22Rv1 (cell line): ENCODE results near the gene CNTNAP2.

ENCODE experiments used
- ZFX ChIP-seq: fragments of 450-650 bp; IDR thresholded peaks from 2 replicates; pipeline ENCODE4 v1.6.1; 2017; ENCODE audit warnings: antibody characterized with exemption, borderline replicate concordance
- TF ChIP-seq, protein P1 (sequence below): fragments of 450-650 bp; IDR thresholded peaks from 2 replicates; pipeline ENCODE4 v1.5.1; 2017; ENCODE audit warnings: mild to moderate bottlenecking

DNA sequence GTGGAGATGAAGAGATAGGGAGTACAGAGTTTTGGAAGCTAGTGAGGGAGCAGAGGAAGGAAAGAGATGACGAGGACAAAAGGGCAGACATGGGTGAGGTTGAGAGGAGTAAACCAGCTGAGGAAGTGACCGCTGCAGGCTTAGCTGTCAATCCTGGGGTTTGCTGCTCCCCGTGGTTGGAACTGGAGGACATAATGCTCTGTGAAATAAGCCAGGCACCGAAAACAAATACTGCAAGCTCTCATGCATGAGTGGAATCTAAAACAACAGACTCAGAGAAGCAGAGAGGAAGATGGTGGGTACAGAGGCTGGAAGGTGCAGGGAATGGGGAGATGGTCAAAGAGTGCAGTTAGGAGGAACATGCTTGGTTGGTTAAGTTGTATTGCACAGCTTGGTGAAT lies 1991.8 kb downstream of the CNTNAP2 start:
- TF ChIP-seq, protein P1, sequence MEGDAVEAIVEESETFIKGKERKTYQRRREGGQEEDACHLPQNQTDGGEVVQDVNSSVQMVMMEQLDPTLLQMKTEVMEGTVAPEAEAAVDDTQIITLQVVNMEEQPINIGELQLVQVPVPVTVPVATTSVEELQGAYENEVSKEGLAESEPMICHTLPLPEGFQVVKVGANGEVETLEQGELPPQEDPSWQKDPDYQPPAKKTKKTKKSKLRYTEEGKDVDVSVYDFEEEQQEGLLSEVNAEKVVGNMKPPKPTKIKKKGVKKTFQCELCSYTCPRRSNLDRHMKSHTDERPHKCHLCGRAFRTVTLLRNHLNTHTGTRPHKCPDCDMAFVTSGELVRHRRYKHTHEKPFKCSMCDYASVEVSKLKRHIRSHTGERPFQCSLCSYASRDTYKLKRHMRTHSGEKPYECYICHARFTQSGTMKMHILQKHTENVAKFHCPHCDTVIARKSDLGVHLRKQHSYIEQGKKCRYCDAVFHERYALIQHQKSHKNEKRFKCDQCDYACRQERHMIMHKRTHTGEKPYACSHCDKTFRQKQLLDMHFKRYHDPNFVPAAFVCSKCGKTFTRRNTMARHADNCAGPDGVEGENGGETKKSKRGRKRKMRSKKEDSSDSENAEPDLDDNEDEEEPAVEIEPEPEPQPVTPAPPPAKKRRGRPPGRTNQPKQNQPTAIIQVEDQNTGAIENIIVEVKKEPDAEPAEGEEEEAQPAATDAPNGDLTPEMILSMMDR = no peak
- TF ChIP-seq ZFX = no peak
